ENCODE measurements around the gene C11orf91. TPM values are rescaled to one million over a fixed set of nuclear protein-coding genes. Genes with fewer than 3 reads are reported as not detected.
"Not testable (repeated sequence)": the region's sequence is repeated elsewhere in the genome, so short reads cannot be mapped to it uniquely, and the experiment has no call there.

C11orf91 gene
- total RNA-seq, 1 experiment from 2014 or later, result not detected

DNA sequence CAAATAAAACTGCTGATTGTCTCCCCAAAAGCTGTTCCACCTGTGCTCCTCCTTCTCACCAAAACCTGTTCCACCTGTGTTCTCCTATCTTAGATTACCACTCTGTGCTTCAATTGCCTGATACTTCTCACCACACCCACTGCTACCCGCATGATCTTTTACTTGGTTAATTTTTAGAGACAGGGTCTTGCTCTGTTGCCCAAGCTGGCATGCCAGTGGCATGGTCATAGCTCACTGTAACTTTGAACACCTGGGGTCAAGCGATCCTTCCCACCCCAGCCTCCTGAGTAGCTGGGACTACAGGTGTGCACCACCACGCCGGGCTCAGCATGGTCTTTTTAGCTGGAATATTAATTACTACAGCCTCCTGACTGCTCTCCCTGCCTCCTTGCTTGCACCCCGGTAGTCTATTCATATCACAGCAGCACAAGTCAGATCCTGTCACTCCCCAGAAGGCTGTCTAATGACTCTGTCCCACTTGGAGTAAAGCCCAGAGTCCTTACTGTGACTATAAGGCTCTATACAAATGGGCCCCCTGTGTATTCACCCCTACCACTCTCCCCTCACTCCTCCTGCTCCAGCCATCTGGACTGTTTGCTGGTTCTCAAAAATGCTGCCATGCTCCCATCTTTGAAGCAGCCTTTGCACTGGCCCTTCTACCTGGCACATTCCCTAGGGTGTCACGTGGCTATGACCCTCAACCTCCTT lies 3.5 kb downstream of the C11orf91 start:
- no peak for DNase-seq (ENCODE audit: low read depth)

- DNase-seq (ENCODE audit: low read depth), result no peak
Measured at GRCh38 chr11:33696411-33696810, 4.2 kb downstream of the C11orf91 start.

GRCh38 chr11:33695051-33695566 lies 5.5 kb downstream of the C11orf91 start:
- DNase-seq (ENCODE audit: low read depth), result no peak

- DNase-seq (ENCODE audit: low read depth), result no peak
Measured at GRCh38 chr11:33694346-33695050, 6.1 kb downstream of the C11orf91 start.

DNA sequence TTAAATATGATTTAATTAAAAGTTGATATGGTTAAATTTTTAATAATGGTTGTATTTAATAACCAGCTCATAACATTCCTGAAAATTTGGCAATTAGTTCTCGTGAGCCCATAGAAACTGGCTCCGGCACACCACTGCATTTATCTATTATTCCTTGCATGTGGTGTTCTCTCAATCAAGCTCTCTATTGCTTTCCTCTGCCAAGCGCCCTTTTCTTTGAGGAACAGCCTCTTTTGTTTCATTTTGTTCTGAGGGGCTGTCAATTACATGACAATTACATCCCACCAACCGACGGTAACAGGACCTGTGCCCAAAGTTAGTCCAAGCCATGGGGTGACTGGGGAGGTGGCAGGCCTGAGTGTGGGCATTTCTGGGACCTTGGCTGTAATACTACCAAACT lies 8.1 kb downstream of the C11orf91 start:
- no peak for DNase-seq (ENCODE audit: low read depth)

- DNase-seq (ENCODE audit: low read depth), result peak; percentile 94
Measured at GRCh38 chr11:33692013-33692504, 8.6 kb downstream of the C11orf91 start.

GRCh38 chr11:33691066-33691864 lies 9.4 kb downstream of the C11orf91 start:
- no peak for DNase-seq (ENCODE audit: low read depth)

DNA sequence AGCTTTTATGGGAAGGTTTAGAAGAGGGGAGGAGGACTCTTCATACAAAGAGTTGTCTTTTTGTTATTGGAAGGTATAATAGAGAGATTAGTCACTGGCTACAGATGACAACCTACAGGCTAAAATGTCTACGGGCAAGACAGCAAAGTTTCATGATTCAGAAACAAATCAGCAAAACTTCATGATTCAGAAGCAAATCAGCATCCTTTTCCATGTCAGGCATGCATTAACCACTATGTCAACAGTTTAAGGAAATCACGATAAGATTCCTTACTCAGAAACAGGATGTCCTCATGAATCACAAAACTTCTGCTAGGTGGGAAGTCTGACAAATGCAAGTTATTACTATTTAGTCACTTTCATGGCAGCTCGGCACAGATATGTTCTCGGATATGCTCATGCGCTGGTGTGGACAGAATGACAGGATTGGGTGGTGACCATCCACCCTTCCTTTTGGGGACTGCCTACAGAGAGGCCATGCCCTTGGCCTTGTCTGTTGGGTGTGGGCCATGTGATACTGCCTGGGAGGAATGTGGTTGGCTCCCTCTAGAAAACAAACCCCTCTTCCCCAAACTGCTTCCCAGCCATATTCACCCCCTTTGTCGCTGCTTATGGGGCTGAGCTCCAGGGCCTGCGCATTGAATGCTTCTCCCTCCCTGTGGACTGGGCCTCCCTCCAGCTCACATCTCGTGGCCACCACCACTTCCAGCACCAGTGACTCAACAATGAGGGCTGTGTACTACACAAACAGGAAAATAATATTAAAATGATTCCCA lies 10.1 kb downstream of the C11orf91 start:
- peak; percentile 95 for DNase-seq (ENCODE audit: low read depth)

DNA sequence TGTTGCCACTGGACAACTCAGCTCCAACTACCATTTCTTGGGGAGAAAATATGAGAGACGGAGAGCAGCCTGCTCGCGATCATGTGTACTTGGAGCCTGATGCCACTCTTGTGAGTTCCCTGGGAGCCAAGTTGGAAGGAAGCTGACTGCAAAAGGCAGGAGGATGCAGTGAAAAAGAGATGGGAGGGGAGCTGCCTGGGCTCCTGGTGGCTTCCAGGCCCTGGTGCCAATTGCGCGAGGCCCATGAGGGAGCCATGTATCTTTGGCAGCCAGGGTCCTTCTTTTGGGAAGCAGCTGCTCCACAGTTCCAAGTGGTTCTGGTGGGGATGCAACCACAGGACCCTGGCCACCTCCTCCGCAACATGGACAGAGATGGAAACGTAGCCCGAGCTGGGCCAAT lies 11.1 kb downstream of the C11orf91 start:
- no peak for DNase-seq (ENCODE audit: low read depth)

- peak; percentile 49 for DNase-seq (ENCODE audit: low read depth)
Measured at GRCh38 chr11:33689085-33689484, 11.5 kb downstream of the C11orf91 start.

- peak; percentile 68 for DNase-seq (ENCODE audit: low read depth)
Measured at GRCh38 chr11:33687733-33688479, 12.7 kb downstream of the C11orf91 start.

DNA sequence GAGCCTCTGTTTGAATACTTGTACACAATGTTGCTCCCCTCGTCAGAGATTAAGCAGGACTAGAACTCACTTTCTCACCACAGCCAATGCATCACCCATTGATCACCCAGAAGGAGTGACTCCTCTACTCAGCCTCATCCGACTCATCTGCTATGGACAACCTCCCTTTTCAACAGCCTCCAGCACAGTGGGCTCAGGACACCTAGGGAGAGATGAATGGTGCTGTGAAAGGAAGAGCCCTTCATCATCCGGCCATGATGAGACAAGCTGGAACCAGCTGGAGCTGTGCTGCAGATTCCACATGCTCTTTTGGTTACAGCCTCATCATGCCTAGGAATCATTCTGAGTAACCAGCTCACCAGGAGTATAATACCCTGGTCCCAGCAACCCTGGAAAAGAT lies 15.5 kb downstream of the C11orf91 start:
- DNase-seq (ENCODE audit: low read depth), result peak; percentile 30

- no peak for DNase-seq (ENCODE audit: low read depth)
Measured at GRCh38 chr11:33684003-33684706, 16.5 kb downstream of the C11orf91 start.

- DNase-seq (ENCODE audit: low read depth), result peak; percentile 87
Measured at GRCh38 chr11:33682446-33682845, 18.2 kb downstream of the C11orf91 start.

DNA sequence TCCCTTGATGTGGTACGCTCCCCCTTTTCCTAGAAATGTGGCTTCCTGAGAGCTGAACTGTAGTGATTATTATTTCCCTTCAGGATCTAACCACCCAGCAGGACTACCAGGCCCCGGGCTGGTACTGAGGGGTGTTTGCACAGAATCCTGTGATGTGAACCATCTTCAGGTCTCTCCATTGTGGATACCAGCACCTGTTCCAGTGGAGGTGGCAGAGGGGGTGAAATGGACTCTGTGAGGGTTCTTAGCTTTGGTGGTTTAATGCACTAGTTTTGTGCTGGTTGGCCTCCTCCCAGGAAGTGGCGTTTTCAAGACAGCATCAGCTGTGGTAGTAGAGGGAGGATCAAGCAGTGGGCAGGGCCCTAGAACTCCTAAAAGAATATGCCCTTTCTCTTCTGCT lies 18.6 kb downstream of the C11orf91 start:
- DNase-seq (ENCODE audit: low read depth), result no peak

- not testable (repeated sequence) for DNase-seq (ENCODE audit: low read depth)
Measured at GRCh38 chr11:33678616-33679015, 22.0 kb downstream of the C11orf91 start.

- peak; percentile 73 for DNase-seq (ENCODE audit: low read depth)
Measured at GRCh38 chr11:33674035-33674814, 26.4 kb downstream of the C11orf91 start.

GRCh38 chr11:33672273-33672672 lies 28.4 kb downstream of the C11orf91 start:
- DNase-seq (ENCODE audit: low read depth), result no peak
